Uterus (tissue), 4 donors: ENCODE data around the gene MSANTD2. TPM values are rescaled to one million over a fixed set of nuclear protein-coding genes. Genes with fewer than 3 reads are reported as not detected.

ENCODE experiments used
- DNase-seq, 2 donors: peaks; one replicate each; pipeline ENCODE4 v3.0.0-alpha.2; 2019 to 2020
- H3K27ac ChIP-seq, 2 donors: fragments of 200-600 bp; sonication (generic); 1 replicate in 1 of 2; 2 replicates in 1 of 2; pipeline ENCODE4 v1.5.1; 2016 to 2018
- H3K27me3 ChIP-seq, 2 donors: fragments of 200-600 bp; sonication (generic); one replicate each; pipeline ENCODE4 v1.5.1; 2018 to 2019; ENCODE audit warnings: control low read depth in 1 of 2
- H3K36me3 ChIP-seq, 2 donors: fragments of 200-600 bp; sonication (generic); one replicate each; pipeline ENCODE4 v1.5.1; 2019; ENCODE audit warnings: control low read depth in 1 of 2
- H3K4me1 ChIP-seq, 2 donors: fragments of 200-600 bp; sonication (generic); one replicate each; pipeline ENCODE4 v1.5.1; 2018 to 2019; ENCODE audit warnings: control low read depth in 1 of 2
- H3K4me3 ChIP-seq, 2 donors: fragments of 200-600 bp; sonication (generic); 1 replicate in 1 of 2; 2 replicates in 1 of 2; pipeline ENCODE4 v1.5.1; 2018 to 2019; ENCODE audit warnings: mild to moderate bottlenecking in 1 of 2
- H3K9me3 ChIP-seq, 2 donors: fragments of 200-600 bp; sonication (generic); one replicate each; pipeline ENCODE4 v1.5.1; 2019; ENCODE audit warnings: control low read depth in 1 of 2
- CTCF ChIP-seq, 4 experiments: fragments of 200-600 bp in 2 of 4; fragments of 450-650 bp in 2 of 4; sonication (generic) in 2 of 4; IDR thresholded peaks; one replicate each; pipeline ENCODE4 v1.5.1; 2016 to 2019; ENCODE audit warnings: antibody characterized with exemption in 4 of 4, mild to moderate bottlenecking in 2 of 4, moderate library complexity in 1 of 4
- POLR2A ChIP-seq, 2 donors: fragments of 450-650 bp; IDR thresholded peaks; one replicate each; pipeline ENCODE4 v1.6.1; 2016; ENCODE audit warnings: antibody characterized with exemption in 2 of 2, mild to moderate bottlenecking in 1 of 2, moderate library complexity in 1 of 2
- intact Hi-C: fragments of 100-400 bp; cut with DNase I; formaldehyde crosslinking; loops from one replicate; pipeline ENCODE4 v1.15.1; 2023; ENCODE audit warnings: low total_unique reads
- total RNA-seq, 4 donors: library from RNA; depleted of rRNA in 3 of 4; stranded (reverse); fragments of >200 nt in 3 of 4; gene quantifications; one replicate each; pipeline versions ENCODE4 v1.1.0 to v1.2.4, GENCODE V29; 2014 to 2023
- donor health status: DM: yes; HTN: yes; CAD: no.

The MSANTD2 gene
- total RNA-seq, 4 donors from 2014 or later: 5.1 to 36.6 (median 24.5) TPM

GRCh38 chr11:124807660-124808270 is 7.6 kb upstream of the MSANTD2 start:
- no peaks in the 10 kb centered on the region for H3K4me1 ChIP-seq
- TF ChIP-seq POLR2A (IDR thresholded peaks at IDR 0.05): no peak
- no peak for TF ChIP-seq CTCF (IDR thresholded peaks at IDR 0.05)
- no peaks in the 10 kb centered on the region for H3K36me3 ChIP-seq
- intact Hi-C loops: no loop called here
- H3K27ac ChIP-seq: no peak overlapping the region
- no peak for DNase-seq
- no peaks in the 10 kb centered on the region for H3K9me3 ChIP-seq
- H3K4me3 ChIP-seq: no peak overlapping the region
- no peaks in the 10 kb centered on the region for H3K27me3 ChIP-seq

- no peaks in the 10 kb centered on the region for H3K9me3 ChIP-seq
- TF ChIP-seq CTCF (IDR thresholded peaks at IDR 0.05) (no peak), POLR2A (IDR thresholded peaks at IDR 0.05) (no peak)
- no peak overlapping the region for H3K27ac ChIP-seq
- no peak overlapping the region for H3K4me3 ChIP-seq
- H3K4me1 ChIP-seq: no peaks in the 10 kb centered on the region
- no peaks in the 10 kb centered on the region for H3K36me3 ChIP-seq
- intact Hi-C loops: no loop called here
- H3K27me3 ChIP-seq: no peaks in the 10 kb centered on the region
- DNase-seq: no peak
Measured at GRCh38 chr11:124807201-124807600, 7.0 kb upstream of the MSANTD2 start.

- Histone ChIP-seq H3K27ac (no peak overlapping the region), H3K9me3 (no peaks in the 10 kb centered on the region), H3K27me3 (no peaks in the 10 kb centered on the region), H3K4me3 (no peak overlapping the region), H3K4me1 (no peaks in the 10 kb centered on the region), H3K36me3 (no peaks in the 10 kb centered on the region)
- TF ChIP-seq POLR2A (IDR thresholded peaks at IDR 0.05) (no peak), CTCF (IDR thresholded peaks at IDR 0.05) (no peak)
- intact Hi-C loops: no loop called here
- no peak for DNase-seq
Measured at GRCh38 chr11:124804884-124805283, 4.7 kb upstream of the MSANTD2 start.

GRCh38 chr11:124801636-124802312 is 1.6 kb upstream of the MSANTD2 start:
- Histone ChIP-seq H3K27ac (peak overlapping the region; percentile 96 to 98), H3K9me3 (no peaks in the 10 kb centered on the region), H3K4me3 (no peak overlapping the region), H3K4me1 (no peaks in the 10 kb centered on the region), H3K36me3 (no peaks in the 10 kb centered on the region), H3K27me3 (no peaks in the 10 kb centered on the region)
- no peak for DNase-seq
- TF ChIP-seq CTCF (IDR thresholded peaks at IDR 0.05): no peak
- no peak for TF ChIP-seq POLR2A (IDR thresholded peaks at IDR 0.05)
- intact Hi-C loops: no loop called here

- H3K4me3 ChIP-seq: peak overlapping the region; percentile 50 to 91
- intact Hi-C loops: no loop called here
- DNase-seq: no peak
Measured at GRCh38 chr11:124801014-124801413, 808 bp upstream of the MSANTD2 start.

More at GRCh38 chr11:124801014-124801413, 808 bp upstream of the MSANTD2 start:
- Histone ChIP-seq H3K9me3 (no peaks in the 10 kb centered on the region), H3K36me3 (no peaks in the 10 kb centered on the region), H3K27ac (peak overlapping the region; percentile 96 to 98), H3K4me1 (no peaks in the 10 kb centered on the region), H3K27me3 (no peaks in the 10 kb centered on the region)
- TF ChIP-seq POLR2A (IDR thresholded peaks at IDR 0.05) (no peak), CTCF (IDR thresholded peaks at IDR 0.05) (no peak)
